Measurements from ENCODE around the gene MGAT4C. TPM values are rescaled to one million over a fixed set of nuclear protein-coding genes. Genes with fewer than 3 reads are reported as not detected.

MGAT4C gene
- polyA plus RNA-seq, 1 donor (not counting 4 experiments of a cell fraction or from before 2014, with no cell fraction given): not detected

- DNase-seq (ENCODE audit: low read depth, low spot score) (no peak), FAIRE-seq (no peak)
- Histone ChIP-seq H3K9ac (ENCODE audit: control insufficient read depth, extremely low read depth, insufficient read depth, low read length) (no peak overlapping the region), H3K9me3 (ENCODE audit: control insufficient read depth, low read depth, low read length) (no peaks in the 10 kb centered on the region), H3K4me1 (ENCODE audit: control insufficient read depth, extremely low read depth, insufficient read depth, low read length) (no peaks in the 10 kb centered on the region), H3K4me2 (ENCODE audit: control insufficient read depth, extremely low read depth, insufficient read depth, low read depth, low read length) (no peak overlapping the region), H3K4me3 (ENCODE audit: control insufficient read depth in 2 of 3, extremely low read depth in 1 of 3, insufficient read depth in 2 of 3, low read depth in 1 of 3, low read length in 3 of 3) (no peak overlapping the region), H3K27ac (ENCODE audit: control insufficient read depth, insufficient read depth, low read length) (no peak overlapping the region), H3K36me3 (ENCODE audit: control insufficient read depth in 2 of 2, extremely low read depth in 1 of 2, insufficient read depth in 2 of 2, low read length in 2 of 2) (no peaks in the 10 kb centered on the region), H3K79me2 (ENCODE audit: control insufficient read depth, insufficient read depth, low read length) (no peaks in the 10 kb centered on the region), H3K27me3 (ENCODE audit: control insufficient read depth, extremely low read depth, insufficient read depth, low read length) (no peaks in the 10 kb centered on the region), H3K9me1 (ENCODE audit: control insufficient read depth, extremely low read depth, insufficient read depth, low read length) (no peaks in the 10 kb centered on the region), H4K20me1 (ENCODE audit: control insufficient read depth, extremely low read depth, insufficient read depth, low read length) (no peaks in the 10 kb centered on the region), H2AFZ (ENCODE audit: control insufficient read depth, low read length) (no peak overlapping the region)
- TF ChIP-seq CTCF (optimal IDR thresholded peaks at IDR 0.05 in 1 of 3, IDR thresholded peaks at IDR 0.05 in 1 of 3, conservative IDR thresholded peaks at IDR 0.05 in 1 of 3; ENCODE audit: extremely low read depth in 1 of 3, insufficient read depth in 2 of 3, low read length in 3 of 3) (no peak), EZH2 (IDR thresholded peaks at IDR 0.05; ENCODE audit: low read length) (no peak)
- dilution Hi-C loops (cut with MboI; ENCODE audit: extremely low pct_ligation_motif_present, low sequenced_read_pairs): no loop called here
These were observed 4.0 kb upstream of the MGAT4C start for GRCh38 chr12:86260183-86260582.

GRCh38 chr12:86257134-86257533 lies 943 bp upstream of the MGAT4C start:
- no peaks in the 10 kb centered on the region for H3K27me3 ChIP-seq (ENCODE audit: control insufficient read depth, extremely low read depth, insufficient read depth, low read length)
- dilution Hi-C loops (cut with MboI; ENCODE audit: extremely low pct_ligation_motif_present, low sequenced_read_pairs): no loop called here
- no peaks in the 10 kb centered on the region for H3K9me3 ChIP-seq (ENCODE audit: control insufficient read depth, low read depth, low read length)
- H3K36me3 ChIP-seq (ENCODE audit: control insufficient read depth in 2 of 2, extremely low read depth in 1 of 2, insufficient read depth in 2 of 2, low read length in 2 of 2): no peaks in the 10 kb centered on the region
- no peaks in the 10 kb centered on the region for H3K79me2 ChIP-seq (ENCODE audit: control insufficient read depth, insufficient read depth, low read length)
- no peaks in the 10 kb centered on the region for H3K9me1 ChIP-seq (ENCODE audit: control insufficient read depth, extremely low read depth, insufficient read depth, low read length)
- H3K9ac ChIP-seq (ENCODE audit: control insufficient read depth, extremely low read depth, insufficient read depth, low read length): no peak overlapping the region
- H3K4me2 ChIP-seq (ENCODE audit: control insufficient read depth, extremely low read depth, insufficient read depth, low read depth, low read length): no peak overlapping the region
- TF ChIP-seq CTCF (optimal IDR thresholded peaks at IDR 0.05 in 1 of 3, IDR thresholded peaks at IDR 0.05 in 1 of 3, conservative IDR thresholded peaks at IDR 0.05 in 1 of 3; ENCODE audit: extremely low read depth in 1 of 3, insufficient read depth in 2 of 3, low read length in 3 of 3) (no peak), EZH2 (IDR thresholded peaks at IDR 0.05; ENCODE audit: low read length) (no peak)
- H3K4me3 ChIP-seq (ENCODE audit: control insufficient read depth in 2 of 3, extremely low read depth in 1 of 3, insufficient read depth in 2 of 3, low read depth in 1 of 3, low read length in 3 of 3): no peak overlapping the region
- no peak overlapping the region for H3K27ac ChIP-seq (ENCODE audit: control insufficient read depth, insufficient read depth, low read length)
- H3K4me1 ChIP-seq (ENCODE audit: control insufficient read depth, extremely low read depth, insufficient read depth, low read length): no peaks in the 10 kb centered on the region
- H4K20me1 ChIP-seq (ENCODE audit: control insufficient read depth, extremely low read depth, insufficient read depth, low read length): no peaks in the 10 kb centered on the region
- FAIRE-seq (no peak), DNase-seq (ENCODE audit: low read depth, low spot score) (no peak)
- no peak overlapping the region for H2AFZ ChIP-seq (ENCODE audit: control insufficient read depth, low read length)
